BJ (cell line): ENCODE results near the gene JAG1. TPM values are rescaled to one million over a fixed set of nuclear protein-coding genes. Genes with fewer than 3 reads are reported as not detected.

Source experiments
- CTCF ChIA-PET: fragments of 350-600 bp; formaldehyde crosslinking; extraction: SDS; loops from one replicate; lab custom pipeline; 2021; ENCODE audit warnings: antibody characterized with exemption, inconsistent platforms; lab: Yijun Ruan, JAX
- POLR2A ChIA-PET: fragments of 300-600 bp; sonication (Branson Sonifier 250); formaldehyde crosslinking; extraction: SDS; loops from one replicate; lab custom pipeline; 2021; ENCODE audit warnings: antibody characterized with exemption; lab: Charles Lee
- DNase-seq: peaks from one replicate; pipeline ENCODE4 v3.0.0-alpha.2; 2011; ENCODE audit warnings: low read depth
- H3K27me3 ChIP-seq: 2 replicates; pipeline ENCODE4 v1.6.0; 2011; ENCODE audit warnings: low read length; ENCODE audit not compliant: control insufficient read depth, insufficient read depth
- H3K36me3 ChIP-seq: 2 replicates; pipeline ENCODE4 v1.5.1; 2011; ENCODE audit warnings: low read length; ENCODE audit not compliant: control insufficient read depth, insufficient read depth
- H3K4me3 ChIP-seq: 2 replicates; pipeline ENCODE4 v1.5.1; 2011; ENCODE audit warnings: low read depth, mild to moderate bottlenecking, control low read depth, low read length
- CTCF ChIP-seq: IDR thresholded peaks from 2 replicates; pipeline ENCODE4 v1.5.1; 2011; ENCODE audit warnings: low read depth, mild to moderate bottlenecking, control low read depth, inconsistent platforms, low read length, moderate library complexity; ENCODE audit not compliant: insufficient read depth
- polyA plus RNA-seq: library from polyadenylated mRNA; depleted of rRNA; stranded (reverse); fragments of >200 nt; gene quantifications from 2 replicates; pipeline ENCODE4 v1.2.3, GENCODE V29; 2011

The JAG1 gene
- polyA plus RNA-seq, 1 experiment, result 19.9 TPM

GRCh38 chr20:10673176-10673841 lies 490 bp downstream of the JAG1 start:
- no peak for DNase-seq

GRCh38 chr20:10672624-10673127 lies 1.1 kb downstream of the JAG1 start:
- ChIA-PET CTCF (interaction anchor here (1.0 to 1.9 kb wide), 3 partner anchors 10 to 694 kb away, joined by 3 to 4 read pairs (median 4); no protein-coding TSS in a partner anchor), POLR2A (interaction anchor here (0.6 kb wide), 1 partner anchor 537 kb away, joined by 3 read pairs; no protein-coding TSS in a partner anchor)
- no peak for DNase-seq
- Histone ChIP-seq H3K4me3 (peak overlapping the region; percentile 52), H3K36me3 (no peaks in the 10 kb centered on the region; the same call in 1 of the 2 replicates), H3K27me3 (0 out of 2 replicates have a peak, but pooled peaks cover 2% of the 10 kb centered on the region)
- TF ChIP-seq CTCF, result no peak

More at GRCh38 chr20:10673176-10673841, 490 bp downstream of the JAG1 start:
- TF ChIP-seq CTCF, result no peak
- CTCF ChIA-PET, result interaction anchor here (0.6 to 3.4 kb wide), 9 partner anchors 11 to 871 kb away, joined by 3 to 17 read pairs (median 3); no protein-coding TSS in a partner anchor
- Histone ChIP-seq H3K4me3 (peak overlapping the region; percentile 52), H3K27me3 (0 out of 2 replicates have a peak, but pooled peaks cover 2% of the 10 kb centered on the region), H3K36me3 (no peaks in the 10 kb centered on the region; the same call in 1 of the 2 replicates)
- POLR2A ChIA-PET, result no interaction called here

GRCh38 chr20:10671919-10672623 lies 1.7 kb downstream of the JAG1 start:
- ChIA-PET POLR2A (interaction anchor here (0.6 kb wide), 1 partner anchor 537 kb away, joined by 3 read pairs; no protein-coding TSS in a partner anchor), CTCF (interaction anchor here (0.7 to 1.9 kb wide), 15 partner anchors 11 to 872 kb away, joined by 3 to 16 read pairs (median 4); no protein-coding TSS in a partner anchor)
- DNase-seq, result no peak
- no peak for TF ChIP-seq CTCF
- Histone ChIP-seq H3K4me3 (peak overlapping the region; percentile 52), H3K27me3 (0 out of 2 replicates have a peak, but pooled peaks cover 2% of the 10 kb centered on the region), H3K36me3 (no peaks in the 10 kb centered on the region; the same call in 1 of the 2 replicates)

GRCh38 chr20:10671221-10671918 lies 2.4 kb downstream of the JAG1 start:
- ChIA-PET CTCF (interaction anchor here (0.7 to 1.9 kb wide), 16 partner anchors 10 to 873 kb away, joined by 3 to 16 read pairs (median 4); no protein-coding TSS in a partner anchor), POLR2A (no interaction called here)
- TF ChIP-seq CTCF, result peak; percentile 78
- H3K27me3 ChIP-seq, result 0 out of 2 replicates have a peak, but pooled peaks cover 2% of the 10 kb centered on the region
- DNase-seq, result peak; percentile 32
- H3K4me3 ChIP-seq, result peak overlapping the region; percentile 52
- H3K36me3 ChIP-seq, result no peaks in the 10 kb centered on the region; the same call in 1 of the 2 replicates
